GM19193 (cell line): ENCODE measurements around the gene MAGEA9.
"Not testable (repeated sequence)": the region's sequence is repeated elsewhere in the genome, so short reads cannot be mapped to it uniquely, and the experiment has no call there.

Experiments
- POLR2A ChIP-seq: IDR thresholded peaks from 4 replicates; pipeline ENCODE4 v1.6.1; 2011; ENCODE audit not compliant: insufficient read depth, insufficient read length; ENCODE audit errors: extremely low read depth

MAGEA9 gene, protein sequence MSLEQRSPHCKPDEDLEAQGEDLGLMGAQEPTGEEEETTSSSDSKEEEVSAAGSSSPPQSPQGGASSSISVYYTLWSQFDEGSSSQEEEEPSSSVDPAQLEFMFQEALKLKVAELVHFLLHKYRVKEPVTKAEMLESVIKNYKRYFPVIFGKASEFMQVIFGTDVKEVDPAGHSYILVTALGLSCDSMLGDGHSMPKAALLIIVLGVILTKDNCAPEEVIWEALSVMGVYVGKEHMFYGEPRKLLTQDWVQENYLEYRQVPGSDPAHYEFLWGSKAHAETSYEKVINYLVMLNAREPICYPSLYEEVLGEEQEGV

GRCh38 chrX:149781727-149782126 is at the start of gene MAGEA9:
TSS of gene MAGEA9 (plus strand) at chrX:149781930. CDS start at chrX:149786211, 4,281 bp downstream.
- TF ChIP-seq POLR2A, result not testable (repeated sequence)

GRCh38 chrX:149757206-149758067 is 24.3 kb upstream of the MAGEA9 start:
- TF ChIP-seq POLR2A, result no peak

DNA sequence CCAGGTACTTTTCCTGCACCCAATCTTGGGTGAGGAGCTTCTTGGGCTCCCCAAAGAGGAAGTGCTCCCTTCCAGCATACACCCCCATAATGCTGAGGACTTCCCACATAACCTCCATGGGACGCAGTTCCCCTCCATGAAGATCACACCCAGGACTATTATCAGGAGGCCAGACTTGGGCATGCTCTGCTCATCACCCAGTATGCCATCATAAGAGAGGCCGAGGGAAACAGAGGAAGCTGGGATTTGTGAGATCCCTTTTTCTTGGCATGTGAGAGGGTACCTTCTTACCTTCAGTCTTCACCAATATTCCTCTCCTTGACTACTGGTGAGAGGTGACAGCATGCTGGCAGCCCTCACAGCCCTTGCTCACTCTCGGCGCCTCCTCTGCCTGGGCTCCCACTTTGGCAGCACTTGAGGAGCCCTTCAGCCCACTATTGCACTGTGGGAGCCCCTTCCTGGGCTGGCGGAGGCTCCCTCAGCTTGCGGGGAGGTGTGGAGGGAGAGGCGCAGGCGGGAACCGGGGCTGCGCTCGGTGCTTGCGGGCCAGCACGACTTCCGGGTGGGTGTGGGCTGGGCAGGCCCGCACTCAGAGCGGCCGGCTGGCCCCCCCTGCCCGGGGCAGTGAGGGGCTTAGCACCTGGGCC is 23.5 kb upstream of the MAGEA9 start:
- TF ChIP-seq POLR2A, result no peak

DNA sequence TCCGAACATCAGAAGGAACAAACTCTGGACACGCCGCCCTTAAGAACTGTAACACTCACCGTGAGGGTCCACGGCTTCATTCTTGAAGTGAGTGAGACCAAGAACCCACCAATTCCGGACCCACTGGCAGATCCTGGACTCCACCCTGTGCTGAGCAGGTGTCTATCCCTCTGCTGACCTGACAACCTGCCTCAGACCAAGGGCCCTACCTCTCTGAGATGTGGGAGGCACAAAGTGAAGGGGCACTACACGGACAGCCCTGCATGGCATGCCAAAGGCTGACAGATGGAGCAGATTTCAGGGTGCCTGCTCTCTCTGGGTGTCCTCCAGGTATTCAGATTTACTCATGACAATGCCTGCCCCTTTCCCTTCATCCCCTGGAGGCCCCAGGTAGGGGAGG is 21.9 kb upstream of the MAGEA9 start:
- TF ChIP-seq POLR2A, result no peak

DNA sequence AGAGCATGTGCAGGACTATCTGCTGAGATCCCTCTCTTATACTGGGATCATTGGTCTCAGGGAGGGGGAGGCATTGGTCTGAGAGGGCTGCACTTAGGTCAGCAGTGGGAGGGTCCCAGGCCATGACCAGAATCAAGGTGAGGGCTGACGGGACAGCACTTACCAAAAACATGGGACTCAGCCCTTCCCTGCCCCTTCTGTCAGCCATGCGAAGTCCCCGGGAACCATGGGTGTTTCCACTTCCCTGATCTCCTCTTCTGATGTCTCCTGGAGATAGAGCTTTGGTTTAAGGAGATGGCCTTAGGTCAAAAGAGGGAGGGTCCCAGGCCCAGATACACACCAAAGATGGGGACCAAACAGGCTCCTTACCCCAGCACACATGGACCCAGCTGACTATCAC is 20.8 kb upstream of the MAGEA9 start:
- no peak for TF ChIP-seq POLR2A

- TF ChIP-seq POLR2A, result no peak
These were observed 18.8 kb upstream of the MAGEA9 start for GRCh38 chrX:149762696-149763614.

DNA sequence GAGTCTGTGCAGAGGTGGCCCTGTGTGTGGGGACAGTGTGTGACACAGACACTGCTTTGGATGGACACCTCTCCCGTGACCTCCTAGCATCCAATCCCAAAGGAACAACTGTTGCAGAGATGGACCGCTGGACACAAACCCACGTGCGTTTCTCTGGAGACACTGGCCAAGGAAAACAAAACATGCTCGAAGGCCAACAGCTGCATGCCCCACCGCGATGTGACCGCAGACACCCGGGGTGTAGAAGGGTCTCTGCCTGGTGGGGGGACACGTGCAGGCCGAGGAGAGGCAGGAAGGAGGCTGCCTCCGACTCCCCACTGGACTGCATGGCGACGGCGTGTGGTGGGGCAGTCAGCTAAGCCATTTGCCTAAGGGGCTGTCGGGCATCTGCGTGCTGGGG is 8.0 kb upstream of the MAGEA9 start, which contains the start of gene HSFX1:
Gene HSFX1, plus strand, starts transcription at position 301 of the 400 bp plus-strand sequence. CDS start 614 bp downstream, outside the sequence.
- not testable (repeated sequence) for TF ChIP-seq POLR2A

DNA sequence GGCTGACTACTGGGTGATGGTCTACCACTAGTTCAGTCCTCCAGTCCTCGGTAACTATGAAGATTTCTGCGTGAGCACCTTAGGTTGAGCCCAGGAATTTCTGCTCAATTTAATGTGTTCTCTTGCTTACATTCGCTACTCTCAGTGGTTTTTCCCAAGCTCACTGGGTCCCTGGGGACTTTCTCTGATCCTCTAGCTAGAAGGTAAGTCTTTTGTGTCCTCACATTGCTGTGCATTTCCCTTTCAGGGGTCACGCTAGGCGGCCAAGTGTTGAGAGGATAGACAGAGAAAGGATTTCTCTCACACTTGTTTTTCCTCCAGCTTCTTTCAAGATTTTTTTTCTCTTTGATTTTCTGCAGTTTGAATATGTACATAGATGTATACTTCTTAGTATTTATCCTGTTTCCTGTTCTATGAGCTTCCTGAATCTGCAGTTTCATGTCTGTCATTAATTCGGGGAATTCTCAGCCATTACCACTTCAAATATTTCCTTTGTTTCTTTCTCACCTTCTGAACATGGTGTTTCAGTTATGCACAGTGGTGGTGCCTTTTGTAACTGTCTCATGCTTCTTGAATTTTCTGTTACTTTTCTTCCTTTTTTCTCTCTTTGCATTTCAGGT is 17.5 kb downstream of the MAGEA9 start:
- no peak for TF ChIP-seq POLR2A

DNA sequence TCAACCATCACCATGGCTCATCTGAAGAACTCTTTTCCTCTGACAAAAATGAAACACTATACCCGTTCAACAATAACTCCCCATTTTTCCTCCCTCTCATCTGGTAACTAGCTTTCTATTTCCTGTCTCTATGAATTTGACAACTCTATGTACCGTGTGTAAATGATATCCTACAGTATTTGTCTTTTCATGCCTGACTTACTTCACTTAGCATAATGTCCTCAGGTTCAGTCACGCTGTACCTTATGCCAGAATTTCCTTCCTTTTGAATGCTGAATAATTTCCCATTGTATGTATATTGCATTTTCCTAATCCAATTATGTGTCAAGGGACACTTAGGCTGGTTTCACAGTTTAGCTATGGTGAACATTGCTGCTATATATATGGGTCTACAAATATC is 18.2 kb downstream of the MAGEA9 start:
- TF ChIP-seq POLR2A, result no peak

DNA sequence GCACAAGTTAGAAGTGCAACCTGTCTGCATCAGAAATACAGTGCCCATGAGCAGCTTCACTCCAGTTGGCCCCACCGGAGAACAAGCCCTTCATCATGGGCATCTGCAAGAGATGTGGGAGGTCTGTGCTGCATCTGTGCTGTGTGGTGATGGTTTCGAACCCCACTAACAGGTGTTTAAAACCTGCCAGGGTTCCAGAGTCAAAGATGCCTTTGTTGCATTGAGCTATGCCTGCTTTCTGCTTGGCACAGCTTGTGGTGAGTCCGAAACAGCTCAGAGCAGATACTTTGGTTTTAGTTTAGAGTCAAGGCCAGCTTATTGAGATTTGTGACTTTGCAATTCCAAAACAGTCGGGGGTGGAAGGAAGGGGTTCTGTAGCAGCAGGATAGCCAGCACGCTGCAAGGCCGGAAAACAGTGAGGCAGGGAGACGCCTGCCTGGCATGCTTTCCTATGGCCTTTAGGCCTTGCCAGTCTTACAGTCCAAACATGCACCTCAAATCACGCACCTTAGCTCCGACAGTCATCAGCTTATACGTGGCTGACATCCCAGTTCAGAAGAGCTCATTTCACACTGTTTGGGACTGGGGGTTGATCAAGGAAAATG is 21.8 kb downstream of the MAGEA9 start:
- TF ChIP-seq POLR2A, result no peak

GRCh38 chrX:149804102-149804501 is 22.4 kb downstream of the MAGEA9 start:
- TF ChIP-seq POLR2A, result no peak

- TF ChIP-seq POLR2A, result no peak
These were observed 26.2 kb downstream of the MAGEA9 start for GRCh38 chrX:149807747-149808458.

DNA sequence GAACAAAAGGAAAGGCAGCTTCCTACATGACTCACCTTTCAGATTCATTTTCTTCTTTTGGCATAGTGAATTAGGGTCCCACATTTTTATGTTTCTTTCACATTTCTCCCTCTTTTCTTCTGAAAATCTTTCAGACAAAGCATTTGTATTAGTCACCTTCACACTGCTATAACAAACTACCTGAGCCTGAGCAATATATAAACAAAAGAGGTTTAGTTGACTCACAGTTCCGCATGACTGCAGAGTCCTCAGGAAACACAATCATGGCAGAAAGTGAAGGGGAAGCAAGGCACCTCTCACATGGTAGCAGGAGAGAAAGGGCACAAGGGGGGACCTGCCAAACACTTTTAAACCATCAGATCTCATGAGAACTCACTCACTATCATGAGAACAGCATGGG is 36.9 kb downstream of the MAGEA9 start:
- TF ChIP-seq POLR2A, result no peak
